Stimulated activated naive CD8-positive, alpha-beta T cell treated with anti-CD3 and anti-CD28 coated beads, Interleukin-15, Interleukin-2, amounts not matched to agents 100 ng/mL and 50 ng/mL, for 24 hours (primary cell): ENCODE data around the gene SNX17.
A peak's percentile ranks its signal among the peaks of the same experiment; 100 is the strongest.

Experiments used
- H3K27ac Mint-ChIP-seq: one replicate; pipeline ENCODE4 v1.8.0; 2021; ENCODE audit warnings: mild to moderate bottlenecking, mixed read lengths
- H3K27me3 Mint-ChIP-seq: one replicate; pipeline ENCODE4 v1.8.0; 2021; ENCODE audit warnings: mixed read lengths
- H3K36me3 Mint-ChIP-seq: one replicate; pipeline ENCODE4 v1.8.0; 2021; ENCODE audit warnings: low read depth, mixed read lengths
- H3K4me1 Mint-ChIP-seq: one replicate; pipeline ENCODE4 v1.8.0; 2021; ENCODE audit warnings: low read depth, mixed read lengths
- H3K4me3 Mint-ChIP-seq: one replicate; pipeline ENCODE4 v1.8.0; 2021; ENCODE audit warnings: mild to moderate bottlenecking, mixed read lengths
- H3K9me3 Mint-ChIP-seq: one replicate; pipeline ENCODE4 v1.8.0; 2021; ENCODE audit warnings: mixed read lengths

Gene SNX17

DNA sequence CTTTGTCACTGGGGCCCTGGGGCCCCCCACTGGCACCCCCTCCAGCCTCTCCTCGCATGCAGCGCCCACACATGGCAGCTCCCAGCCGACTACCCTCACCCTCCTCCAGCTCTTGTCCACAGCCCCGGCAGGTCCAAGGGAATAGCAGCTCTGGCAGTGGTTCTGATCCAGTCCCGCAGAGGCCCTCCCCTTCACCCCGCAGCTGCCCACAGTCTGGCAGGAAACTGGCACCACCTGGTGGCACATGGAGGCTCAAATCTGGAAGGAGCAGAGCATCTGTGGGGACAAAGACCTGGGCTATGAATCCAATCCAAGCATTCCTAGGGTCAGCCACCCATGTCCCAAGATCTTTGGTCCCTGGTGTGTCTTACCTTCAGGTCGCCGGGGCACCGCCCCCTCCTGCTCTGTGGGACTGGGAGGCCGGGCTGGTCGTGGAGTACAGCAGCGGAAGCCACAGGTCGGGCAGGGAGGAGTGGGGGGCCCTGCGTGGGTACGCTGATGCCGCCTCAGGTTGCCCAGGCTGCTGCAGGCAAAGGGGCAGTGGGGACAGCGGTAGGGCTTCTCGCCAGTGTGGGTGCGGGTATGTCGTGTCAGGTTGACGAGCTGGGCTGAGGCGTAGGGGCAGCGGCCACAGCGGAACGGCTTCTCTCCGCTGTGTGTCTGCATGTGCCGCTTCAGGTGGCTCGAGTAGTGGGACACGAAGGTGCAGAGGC, 7.8 kb downstream of the SNX17 start:
- H3K9me3 Mint-ChIP-seq = no peaks in the 10 kb centered on the region
- H3K27ac Mint-ChIP-seq = no peak overlapping the region
- H3K4me3 Mint-ChIP-seq = no peak overlapping the region
- H3K4me1 Mint-ChIP-seq = peaks cover 31% of the 10 kb centered on the region
- H3K27me3 Mint-ChIP-seq = no peaks in the 10 kb centered on the region
- peaks cover 69% of the 10 kb centered on the region for H3K36me3 Mint-ChIP-seq

GRCh38 chr2:27378809-27379290, 8.4 kb downstream of the SNX17 start:
- peaks cover 34% of the 10 kb centered on the region for H3K4me1 Mint-ChIP-seq
- H3K9me3 Mint-ChIP-seq = no peaks in the 10 kb centered on the region
- H3K27ac Mint-ChIP-seq = peak overlapping the region; percentile 92
- H3K4me3 Mint-ChIP-seq = peak overlapping the region; percentile 88
- H3K36me3 Mint-ChIP-seq = peaks cover 68% of the 10 kb centered on the region
- no peaks in the 10 kb centered on the region for H3K27me3 Mint-ChIP-seq

DNA sequence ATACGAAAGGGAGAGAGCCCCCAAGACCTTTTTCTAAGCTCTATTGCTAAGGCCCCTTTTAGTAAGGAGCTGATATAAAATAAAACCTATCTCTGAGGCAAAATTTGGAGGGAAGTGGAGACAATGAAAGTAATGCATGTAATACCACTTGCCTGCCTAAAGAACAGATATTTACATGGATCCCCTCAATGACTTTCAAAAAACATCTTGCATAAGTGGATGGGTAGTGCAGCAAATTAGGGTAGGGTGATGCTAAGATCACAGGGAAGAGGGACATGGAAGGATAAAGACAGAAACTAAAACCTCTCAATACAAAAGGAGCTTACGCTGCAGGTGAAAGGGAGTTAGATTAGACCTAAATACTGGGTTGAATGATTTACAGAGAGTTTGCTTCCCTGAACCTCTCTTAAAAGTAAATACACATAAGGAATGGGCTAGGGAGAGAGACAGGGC, 9.0 kb downstream of the SNX17 start:
- Mint-ChIP-seq H3K4me3 (peak overlapping the region; percentile 88), H3K27ac (peak overlapping the region; percentile 92), H3K9me3 (no peaks in the 10 kb centered on the region), H3K36me3 (peaks cover 69% of the 10 kb centered on the region), H3K27me3 (no peaks in the 10 kb centered on the region), H3K4me1 (peaks cover 39% of the 10 kb centered on the region)

DNA sequence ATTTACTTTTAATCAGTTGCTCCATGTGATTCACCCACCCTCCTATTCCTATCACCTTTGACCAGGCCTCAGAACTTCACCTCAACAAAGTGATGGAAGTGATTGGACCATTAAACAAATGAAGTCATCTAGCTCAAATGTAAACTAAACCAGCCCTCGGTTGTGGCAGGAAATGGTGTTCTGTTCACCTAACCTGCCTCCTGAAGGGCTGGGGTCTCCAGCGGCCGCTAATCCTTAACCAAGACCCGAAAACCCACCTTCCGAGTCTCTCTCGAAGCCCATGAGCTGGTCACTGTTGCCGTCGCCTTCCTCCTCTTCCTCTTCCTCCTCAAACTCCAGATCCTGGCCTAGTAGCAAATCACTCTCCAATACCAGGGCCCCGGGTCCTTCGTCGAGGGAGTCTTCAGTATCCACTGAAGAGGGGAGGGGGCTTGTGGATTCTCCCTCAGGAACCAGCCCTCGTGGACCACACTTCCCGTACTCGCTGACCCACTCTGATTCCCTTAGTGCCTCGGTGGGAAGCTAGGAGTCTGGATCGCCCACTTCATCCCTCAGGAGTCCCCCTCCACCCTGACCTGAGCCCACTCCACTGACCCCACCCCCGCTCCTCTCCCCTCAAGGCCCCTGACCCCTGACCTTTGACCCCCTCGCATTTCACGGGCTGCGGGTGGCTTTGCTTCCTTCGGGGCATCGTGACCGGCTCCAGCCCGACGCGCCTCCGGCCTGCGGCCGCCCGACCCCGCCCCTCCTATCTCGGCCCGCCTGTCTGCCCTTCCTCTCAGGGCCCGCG, 9.6 kb downstream of the SNX17 start:
- Mint-ChIP-seq H3K36me3 (peaks cover 67% of the 10 kb centered on the region), H3K27ac (peak overlapping the region; percentile 92), H3K9me3 (no peaks in the 10 kb centered on the region), H3K4me3 (peak overlapping the region; percentile 88), H3K27me3 (no peaks in the 10 kb centered on the region), H3K4me1 (peaks cover 42% of the 10 kb centered on the region)

GRCh38 chr2:27380626-27381545, 10.5 kb downstream of the SNX17 start, which contains the start of gene ZNF513:
Gene ZNF513 (minus strand): TSS chr2:27380734. CDS start chr2:27380526, 208 bp downstream.
- H3K9me3 Mint-ChIP-seq = no peaks in the 10 kb centered on the region
- peaks cover 45% of the 10 kb centered on the region for H3K4me1 Mint-ChIP-seq
- peaks cover 70% of the 10 kb centered on the region for H3K36me3 Mint-ChIP-seq

DNA sequence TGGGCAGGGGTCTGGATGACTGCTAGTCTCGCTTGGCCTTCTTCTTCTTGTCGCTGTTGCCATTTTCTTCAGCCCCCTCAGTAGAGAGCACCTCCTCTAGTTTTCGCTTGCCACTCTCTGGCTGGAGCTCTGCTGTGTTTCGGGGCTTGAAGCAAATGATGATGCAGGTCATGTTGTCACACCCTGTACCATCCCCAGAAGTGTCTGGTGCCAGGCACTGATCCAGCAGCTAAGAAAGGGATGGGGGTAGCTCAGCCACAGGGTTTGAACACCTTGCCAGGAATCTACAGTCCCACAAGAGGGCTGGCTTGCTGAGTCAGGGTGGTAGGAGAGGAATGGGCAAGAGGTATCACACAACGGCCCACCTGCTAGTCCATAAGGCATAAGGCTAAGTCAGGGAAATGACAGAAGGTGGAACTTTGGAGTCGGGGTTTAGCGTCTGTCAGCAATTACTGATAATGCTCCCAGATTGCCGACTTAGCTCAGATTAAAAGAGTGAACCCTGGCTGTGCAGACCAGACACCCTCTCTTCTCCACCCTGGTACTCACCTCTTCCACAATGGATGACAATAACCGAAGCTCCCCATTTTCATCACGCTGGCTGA, 11.3 kb downstream of the SNX17 start:
- Mint-ChIP-seq H3K4me3 (peak overlapping the region; percentile 88), H3K27ac (peak overlapping the region; percentile 95), H3K27me3 (no peaks in the 10 kb centered on the region), H3K36me3 (peaks cover 66% of the 10 kb centered on the region), H3K9me3 (no peaks in the 10 kb centered on the region), H3K4me1 (peaks cover 45% of the 10 kb centered on the region)

More at GRCh38 chr2:27380626-27381545, 10.5 kb downstream of the SNX17 start, which contains the start of gene ZNF513:
- H3K27ac Mint-ChIP-seq = peak within 1 kb of the TSS; percentile 95
- peak within 1 kb of the TSS; percentile 88 for H3K4me3 Mint-ChIP-seq
- no peaks in the 10 kb centered on the region for H3K27me3 Mint-ChIP-seq

DNA sequence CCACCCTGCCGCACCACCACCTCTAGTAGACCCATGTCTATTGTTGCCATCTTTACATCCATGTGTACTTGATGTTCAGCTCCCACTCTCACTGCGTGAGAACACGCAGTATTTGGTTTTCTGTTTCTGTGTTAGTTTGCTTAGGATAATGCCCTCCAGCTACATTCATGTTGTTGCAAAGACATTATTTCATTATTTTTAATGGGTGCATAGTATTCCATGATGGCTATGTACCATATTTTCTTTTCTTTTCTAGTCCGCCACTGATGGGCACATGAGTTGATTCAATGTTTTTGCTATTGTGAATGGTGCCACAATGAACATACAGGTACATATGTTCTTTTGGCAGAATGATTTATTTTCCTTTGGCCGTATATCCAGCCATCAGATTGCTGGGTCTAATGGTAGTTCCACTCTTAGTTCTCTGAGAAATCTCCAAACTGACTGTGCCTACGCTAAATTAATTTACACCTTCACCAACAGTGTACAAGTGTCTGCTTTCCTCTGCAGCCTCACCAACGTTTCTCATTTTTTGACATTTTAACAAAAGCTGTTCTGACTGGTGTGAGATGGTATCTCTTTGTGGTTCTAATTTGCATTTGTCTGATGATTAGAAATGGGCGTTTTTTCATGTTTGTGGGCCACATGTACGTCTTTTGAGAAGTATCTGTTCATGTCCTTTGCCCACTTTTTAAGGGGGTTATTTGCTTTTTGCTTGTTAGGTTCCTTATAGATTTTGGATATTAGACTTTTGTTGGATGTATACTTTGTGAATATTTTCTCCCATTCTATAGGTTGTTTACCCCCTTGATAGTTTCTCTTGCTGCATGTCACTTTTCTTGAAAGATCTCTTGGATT, 20.6 kb downstream of the SNX17 start:
- Mint-ChIP-seq H3K27me3 (no peaks in the 10 kb centered on the region), H3K9me3 (no peaks in the 10 kb centered on the region), H3K27ac (peak overlapping the region; percentile 28), H3K4me1 (peaks cover 21% of the 10 kb centered on the region), H3K36me3 (peaks cover 39% of the 10 kb centered on the region), H3K4me3 (no peak overlapping the region)

- Mint-ChIP-seq H3K4me3 (no peak overlapping the region), H3K27me3 (no peaks in the 10 kb centered on the region), H3K27ac (peak overlapping the region; percentile 57), H3K36me3 (peaks cover 42% of the 10 kb centered on the region), H3K9me3 (no peaks in the 10 kb centered on the region), H3K4me1 (peaks cover 30% of the 10 kb centered on the region)
These were observed 22.8 kb downstream of the SNX17 start for GRCh38 chr2:27393225-27393624.

GRCh38 chr2:27398962-27399361, 28.5 kb downstream of the SNX17 start:
- Mint-ChIP-seq H3K27me3 (no peaks in the 10 kb centered on the region), H3K4me3 (no peak overlapping the region), H3K4me1 (peaks cover 41% of the 10 kb centered on the region), H3K9me3 (no peaks in the 10 kb centered on the region), H3K27ac (no peak overlapping the region), H3K36me3 (peaks cover 44% of the 10 kb centered on the region)

GRCh38 chr2:27400348-27401135, 30.1 kb downstream of the SNX17 start:
- no peak overlapping the region for H3K4me3 Mint-ChIP-seq
- no peaks in the 10 kb centered on the region for H3K9me3 Mint-ChIP-seq
- peak overlapping the region; percentile 4 for H3K27ac Mint-ChIP-seq
- H3K27me3 Mint-ChIP-seq = no peaks in the 10 kb centered on the region
- H3K36me3 Mint-ChIP-seq = peaks cover 50% of the 10 kb centered on the region
- H3K4me1 Mint-ChIP-seq = peaks cover 47% of the 10 kb centered on the region

DNA sequence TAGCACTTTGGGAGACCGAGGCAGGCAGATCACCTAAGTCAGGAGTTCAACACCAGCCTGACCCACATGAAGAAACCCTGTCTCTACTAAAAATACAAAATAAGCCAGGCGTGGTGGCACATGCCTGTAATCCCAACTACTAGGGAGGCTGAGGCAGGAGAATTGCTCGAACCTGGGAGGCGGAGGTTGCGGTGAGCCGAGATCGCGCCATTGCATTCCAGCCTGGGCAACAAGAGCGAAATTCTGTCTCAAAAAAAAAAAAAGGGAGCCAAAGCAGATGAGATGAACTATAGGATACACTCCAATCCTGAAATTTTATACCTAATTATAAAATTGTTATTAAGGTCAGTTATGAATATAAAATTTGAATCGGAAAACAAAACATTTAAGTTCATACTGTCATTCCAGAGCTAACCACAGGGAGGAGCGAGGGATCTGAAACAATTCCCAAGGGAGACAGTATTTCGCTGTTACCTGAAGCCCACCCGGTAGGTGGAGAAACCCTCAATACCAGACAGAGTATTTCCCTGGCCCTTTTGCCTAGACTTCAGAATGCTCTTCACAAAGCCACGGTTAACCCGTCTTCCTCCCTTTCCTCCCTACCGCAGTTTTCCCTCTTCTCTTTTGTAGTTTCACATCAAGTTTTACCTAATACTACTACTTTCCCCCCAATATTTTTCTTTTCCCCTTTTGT, 37.5 kb downstream of the SNX17 start:
- Mint-ChIP-seq H3K4me1 (peaks cover 46% of the 10 kb centered on the region), H3K27ac (peak overlapping the region; percentile 84), H3K36me3 (peaks cover 39% of the 10 kb centered on the region), H3K9me3 (peaks cover 3% of the 10 kb centered on the region), H3K4me3 (peak overlapping the region; percentile 94), H3K27me3 (peaks cover 6% of the 10 kb centered on the region)

DNA sequence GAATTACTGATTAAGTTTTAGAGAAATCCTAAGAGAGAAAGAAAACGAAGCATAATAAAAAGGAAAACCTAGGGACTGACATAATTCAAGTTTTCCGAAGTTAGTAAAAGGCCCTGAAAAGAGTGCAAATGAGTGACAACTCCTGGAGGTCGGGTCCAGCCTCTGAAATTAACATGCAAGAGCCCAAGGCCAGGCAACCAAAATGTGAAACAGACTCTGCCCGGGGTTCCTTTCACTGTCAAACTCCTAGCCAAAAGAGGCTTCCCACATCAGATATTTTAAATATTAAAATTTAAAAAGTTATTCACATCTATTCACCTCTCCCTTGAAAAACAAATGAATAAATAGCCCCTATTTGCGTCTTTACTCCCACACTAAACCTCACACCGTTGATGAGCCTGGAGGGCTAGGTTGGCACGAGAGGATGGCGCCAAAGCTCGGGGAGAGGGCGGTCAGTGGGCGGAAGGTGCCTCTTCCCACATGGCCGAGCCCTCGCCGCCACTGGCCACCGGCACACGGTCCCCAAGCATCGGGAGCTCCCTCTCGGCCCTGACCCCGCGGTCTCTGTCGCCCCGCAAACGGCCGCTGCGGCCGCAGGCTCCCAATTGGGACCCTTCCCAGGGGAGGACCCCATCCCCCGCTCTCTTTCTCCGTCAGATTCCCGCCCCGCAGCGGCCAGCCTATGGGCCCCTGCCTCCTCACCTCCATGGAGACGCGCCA, 38.3 kb downstream of the SNX17 start:
- Mint-ChIP-seq H3K9me3 (peaks cover 3% of the 10 kb centered on the region), H3K4me3 (peak overlapping the region; percentile 94), H3K36me3 (peaks cover 34% of the 10 kb centered on the region), H3K27ac (peak overlapping the region; percentile 84), H3K4me1 (peaks cover 40% of the 10 kb centered on the region), H3K27me3 (peaks cover 8% of the 10 kb centered on the region)
